Measurements from ENCODE around the gene MAP3K3. TPM values are rescaled to one million over a fixed set of nuclear protein-coding genes. Genes with fewer than 3 reads are reported as not detected.

Gene MAP3K3
- total RNA-seq, 2 donors from 2014 or later, result 21.0 to 33.3 TPM

GRCh38 chr17:63698381-63698885 lies 76.2 kb downstream of the MAP3K3 start:
- 46 to 63% methylated on average over 14 to 23 of the region's 24 CpGs for WGBS, 2 donors
- Histone ChIP-seq H3K27ac (peak overlapping the region in 3 of 4 donors; percentile 43 to 70 (median 53)), H3K27me3 (no peaks in the 10 kb centered on the region), H3K4me1 (peaks cover 33% of the 10 kb centered on the region), H3K36me3 (replicated peaks in 1 of 2; ENCODE audit: insufficient read depth in 1 of 2, low read depth in 2 of 2) (peaks cover 0 to 3% of the 10 kb centered on the region in 2 donors), H3K4me3 (no peak overlapping the region), H3K9me3 (no peaks in the 10 kb centered on the region)
- peak; percentile 2 for ATAC-seq
- intact Hi-C loops (cut with DNase I), result no loop called here
- TF ChIP-seq POLR2A (IDR thresholded peaks at IDR 0.05) (no peak), CTCF (IDR thresholded peaks at IDR 0.05) (no peak)
- peak in 1 of 4 donors; percentile 47 for DNase-seq

- ATAC-seq, result peak; percentile 3
- no peaks in the 10 kb centered on the region for H3K27me3 ChIP-seq
- intact Hi-C loops (cut with DNase I), result no loop called here
These were observed 76.8 kb downstream of the MAP3K3 start for GRCh38 chr17:63698886-63699637.

GRCh38 chr17:63699638-63700527 lies 77.7 kb downstream of the MAP3K3 start, which contains the start of gene LIMD2:
LIMD2 (minus strand) TSS chr17:63700125; CDS start chr17:63699298, 827 bp downstream.
- no peak for TF ChIP-seq POLR2A (IDR thresholded peaks at IDR 0.05)
- TF ChIP-seq CTCF (IDR thresholded peaks at IDR 0.05), result no peak
- Histone ChIP-seq H3K4me3 (peak within 1 kb of the TSS; percentile 16 to 30), H3K27me3 (no peaks in the 10 kb centered on the region), H3K27ac (peak within 1 kb of the TSS in 3 of 4 donors; percentile 53 to 70 (median 59)), H3K36me3 (replicated peaks in 1 of 2; ENCODE audit: insufficient read depth in 1 of 2, low read depth in 2 of 2) (peaks cover 0 to 1% of the 10 kb centered on the region in 2 donors), H3K9me3 (no peaks in the 10 kb centered on the region), H3K4me1 (peaks cover 33% of the 10 kb centered on the region)
- ATAC-seq (peak; percentile 34), DNase-seq (peak; percentile 40 to 63 (median 49))
- 1% methylated on average over 51 of the region's 133 CpGs; no CpG with 5 or more reads in 1 of the 2 donors for WGBS, 2 donors
- intact Hi-C loops (cut with DNase I), result no loop called here

More at GRCh38 chr17:63698886-63699637, 76.8 kb downstream of the MAP3K3 start:
- peak overlapping the region in 3 of 4 donors; percentile 43 to 70 (median 53) for H3K27ac ChIP-seq
- peak in 3 of 4 donors; percentile 36 to 67 (median 43) for DNase-seq
- 33 to 50% methylated on average over 3 to 31 of the region's 45 CpGs for WGBS, 2 donors
- H3K36me3 ChIP-seq (replicated peaks in 1 of 2; ENCODE audit: insufficient read depth in 1 of 2, low read depth in 2 of 2), result peaks cover 0 to 2% of the 10 kb centered on the region in 2 donors
- peak overlapping the region; percentile 16 to 30 for H3K4me3 ChIP-seq
- H3K9me3 ChIP-seq, result no peaks in the 10 kb centered on the region
- H3K4me1 ChIP-seq, result peaks cover 33% of the 10 kb centered on the region
- TF ChIP-seq CTCF (IDR thresholded peaks at IDR 0.05) (no peak), POLR2A (IDR thresholded peaks at IDR 0.05) (no peak)

GRCh38 chr17:63700528-63701455 lies 78.6 kb downstream of the MAP3K3 start:
- peaks cover 0 to 1% of the 10 kb centered on the region in 2 donors for H3K36me3 ChIP-seq (replicated peaks in 1 of 2; ENCODE audit: insufficient read depth in 1 of 2, low read depth in 2 of 2)
- intact Hi-C loops (cut with DNase I), result no loop called here
- no peak overlapping the region for H3K4me3 ChIP-seq
- 22 to 81% methylated on average over 3 to 71 of the region's 88 CpGs for WGBS, 2 donors
- ATAC-seq, result peak; percentile 4
- H3K4me1 ChIP-seq, result peaks cover 33% of the 10 kb centered on the region
- H3K27ac ChIP-seq, result peak overlapping the region in 2 of 4 donors; percentile 59 to 66
- peak in 3 of 4 donors; percentile 38 to 48 (median 47) for DNase-seq
- TF ChIP-seq CTCF (IDR thresholded peaks at IDR 0.05), result peak in 1 of 7 experiments; percentile 3
- TF ChIP-seq POLR2A (IDR thresholded peaks at IDR 0.05), result peak in 1 of 3 donors; percentile 0
- no peaks in the 10 kb centered on the region for H3K9me3 ChIP-seq
- H3K27me3 ChIP-seq, result no peaks in the 10 kb centered on the region

Measured in body of pancreas (tissue), 4 donors.